C4-2B (cell line): ENCODE results near the gene ATP2B2.
A peak's percentile ranks its signal among the peaks of the same experiment; 100 is the strongest.

Source experiments
- H3K27ac ChIP-seq: fragments of 450-650 bp; 2 replicates; pipeline ENCODE4 v1.5.1; 2017
- ZFX ChIP-seq: fragments of 450-650 bp; IDR thresholded peaks from 2 replicates; pipeline ENCODE4 v1.6.1; 2017
- TF ChIP-seq, protein P1 (sequence below): fragments of 450-650 bp; conservative IDR thresholded peaks from 2 replicates; pipeline ENCODE4 v1.5.1; 2017; ENCODE audit warnings: mild to moderate bottlenecking

ATP2B2 gene

DNA sequence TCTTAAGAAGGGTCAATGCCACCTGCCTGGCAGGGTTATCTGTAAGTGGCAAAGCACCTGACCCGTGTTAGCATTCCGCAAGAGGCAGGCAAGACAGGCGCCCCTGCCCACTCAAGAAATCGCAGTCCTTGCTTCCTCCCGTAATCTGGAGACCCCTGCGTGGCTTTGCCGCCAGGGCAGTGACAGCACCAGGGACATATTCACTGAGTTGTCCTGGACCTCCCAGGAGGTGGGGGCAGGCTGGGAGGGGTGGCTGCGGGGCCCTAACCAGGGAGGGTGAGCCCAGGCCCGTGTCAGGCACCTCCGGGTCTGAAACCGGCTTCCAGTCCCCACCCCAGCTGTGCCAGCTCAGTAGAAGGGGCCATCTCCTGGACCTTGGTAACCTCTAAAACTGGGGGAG is 168.6 kb downstream of the ATP2B2 start:
- TF ChIP-seq, protein P1, sequence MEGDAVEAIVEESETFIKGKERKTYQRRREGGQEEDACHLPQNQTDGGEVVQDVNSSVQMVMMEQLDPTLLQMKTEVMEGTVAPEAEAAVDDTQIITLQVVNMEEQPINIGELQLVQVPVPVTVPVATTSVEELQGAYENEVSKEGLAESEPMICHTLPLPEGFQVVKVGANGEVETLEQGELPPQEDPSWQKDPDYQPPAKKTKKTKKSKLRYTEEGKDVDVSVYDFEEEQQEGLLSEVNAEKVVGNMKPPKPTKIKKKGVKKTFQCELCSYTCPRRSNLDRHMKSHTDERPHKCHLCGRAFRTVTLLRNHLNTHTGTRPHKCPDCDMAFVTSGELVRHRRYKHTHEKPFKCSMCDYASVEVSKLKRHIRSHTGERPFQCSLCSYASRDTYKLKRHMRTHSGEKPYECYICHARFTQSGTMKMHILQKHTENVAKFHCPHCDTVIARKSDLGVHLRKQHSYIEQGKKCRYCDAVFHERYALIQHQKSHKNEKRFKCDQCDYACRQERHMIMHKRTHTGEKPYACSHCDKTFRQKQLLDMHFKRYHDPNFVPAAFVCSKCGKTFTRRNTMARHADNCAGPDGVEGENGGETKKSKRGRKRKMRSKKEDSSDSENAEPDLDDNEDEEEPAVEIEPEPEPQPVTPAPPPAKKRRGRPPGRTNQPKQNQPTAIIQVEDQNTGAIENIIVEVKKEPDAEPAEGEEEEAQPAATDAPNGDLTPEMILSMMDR = no peak
- no peak for TF ChIP-seq ZFX

DNA sequence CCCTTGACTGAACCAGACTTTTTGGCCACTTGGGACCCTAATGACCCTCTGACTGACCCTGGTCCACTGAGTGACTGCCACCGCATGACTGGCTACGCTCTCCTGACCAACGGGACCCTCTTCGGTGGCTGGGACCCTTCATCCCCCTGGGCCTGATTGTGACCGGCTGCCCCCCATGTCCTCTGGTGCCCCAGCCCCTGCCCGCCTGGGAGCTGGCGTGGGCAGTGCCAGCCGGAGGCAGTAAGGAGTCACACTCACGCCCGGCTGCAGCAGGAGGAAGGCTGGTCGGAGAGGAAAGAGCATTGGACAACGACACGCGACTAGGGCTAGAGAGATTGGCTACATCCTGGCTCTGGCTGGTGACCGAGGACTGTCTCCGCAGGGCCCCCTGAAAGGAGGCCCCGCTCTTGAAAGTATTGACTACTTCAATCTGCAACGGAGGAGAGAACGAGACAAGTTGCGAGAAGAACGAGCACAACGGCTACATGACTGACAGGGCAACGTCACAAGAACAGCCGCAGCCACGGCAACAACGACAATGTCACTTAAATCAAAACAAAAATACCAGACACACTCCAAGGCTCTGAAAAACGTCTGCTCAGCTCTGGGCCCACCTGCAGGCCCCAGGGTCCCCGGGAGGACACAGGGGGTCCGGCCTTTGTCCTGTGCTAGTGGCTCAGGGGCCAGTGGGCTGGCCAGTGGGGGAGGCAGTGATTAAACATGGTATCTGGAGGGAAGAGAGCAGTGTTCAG is 169.3 kb downstream of the ATP2B2 start:
- TF ChIP-seq, protein P1 = no peak
- no peak for TF ChIP-seq ZFX
- H3K27ac ChIP-seq = no peak overlapping the region

More for the DNA sequence above, 168.6 kb downstream of the ATP2B2 start:
- H3K27ac ChIP-seq = no peak overlapping the region

DNA sequence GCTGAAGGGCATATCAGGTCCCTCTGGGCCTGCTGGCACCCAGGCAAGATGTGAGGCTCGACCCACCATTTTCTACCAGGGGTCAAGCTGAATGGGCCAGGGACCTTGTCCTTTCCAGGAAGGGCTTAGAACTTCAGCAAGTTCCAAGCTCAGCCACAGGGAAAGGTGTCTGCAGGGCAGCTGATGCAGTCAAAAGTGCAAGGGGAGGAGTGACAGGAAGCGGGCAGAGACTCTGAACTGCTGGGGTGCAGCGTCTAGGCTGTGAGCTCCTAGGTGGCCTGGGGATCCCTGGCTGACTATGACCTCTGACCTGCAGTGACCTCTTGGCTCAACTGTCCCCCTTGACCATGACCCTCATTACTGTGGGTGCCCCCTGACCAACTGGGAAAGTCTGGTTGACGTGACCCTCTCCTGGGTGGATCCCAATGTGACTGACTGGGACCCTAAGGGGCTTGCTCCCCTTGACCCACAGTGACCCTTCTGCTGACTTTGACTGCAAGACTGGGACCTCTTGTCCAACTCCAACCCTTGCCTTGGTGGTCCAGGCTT is 170.1 kb downstream of the ATP2B2 start:
- no peak for TF ChIP-seq ZFX
- TF ChIP-seq, protein P1 = no peak
- H3K27ac ChIP-seq = no peak overlapping the region

DNA sequence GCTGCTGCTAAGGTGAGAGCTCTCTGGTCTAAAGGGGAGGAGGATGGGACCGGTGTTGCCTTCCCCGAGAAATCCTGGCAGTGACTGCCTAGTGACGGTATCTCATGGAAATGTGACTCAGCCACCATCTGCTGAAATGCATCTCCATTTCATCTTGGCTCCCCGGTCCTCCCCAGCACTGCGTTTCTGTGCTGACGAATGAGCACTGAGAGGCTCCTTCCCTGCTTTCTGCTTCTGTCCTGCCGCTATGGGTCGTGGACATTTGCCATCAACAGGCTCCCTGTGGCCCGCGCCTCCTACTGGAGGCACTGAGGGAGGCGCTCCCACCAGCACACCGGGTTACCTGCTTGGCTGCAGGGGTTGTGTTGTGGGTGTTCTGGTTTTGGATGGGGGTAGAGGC is 170.9 kb downstream of the ATP2B2 start:
- no peak for TF ChIP-seq ZFX
- TF ChIP-seq, protein P1 = peak; percentile 60

DNA sequence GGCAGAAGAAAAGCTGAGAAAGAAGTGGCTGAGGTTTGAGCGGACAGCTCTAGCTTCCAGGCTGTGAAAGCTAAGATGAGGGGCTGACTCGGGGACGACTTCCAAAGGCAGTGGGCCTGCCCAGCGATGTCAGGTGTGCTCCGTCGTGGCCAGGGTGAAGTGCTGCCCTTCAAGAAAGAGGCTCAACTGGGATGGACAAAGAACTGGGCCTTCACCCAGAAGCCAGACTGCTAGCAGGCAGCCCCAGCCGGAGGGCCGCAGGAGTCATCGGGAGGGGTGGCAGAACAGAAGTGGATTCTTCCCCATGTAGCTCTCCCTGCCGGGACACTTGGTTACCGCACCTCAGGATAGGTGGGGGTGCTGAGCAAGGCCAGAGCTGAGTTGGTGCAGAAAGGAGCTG is 171.3 kb downstream of the ATP2B2 start:
- TF ChIP-seq, protein P1 = no peak
- TF ChIP-seq ZFX = no peak
- no peak overlapping the region for H3K27ac ChIP-seq

More for the DNA sequence above, 170.9 kb downstream of the ATP2B2 start:
- H3K27ac ChIP-seq = no peak overlapping the region

DNA sequence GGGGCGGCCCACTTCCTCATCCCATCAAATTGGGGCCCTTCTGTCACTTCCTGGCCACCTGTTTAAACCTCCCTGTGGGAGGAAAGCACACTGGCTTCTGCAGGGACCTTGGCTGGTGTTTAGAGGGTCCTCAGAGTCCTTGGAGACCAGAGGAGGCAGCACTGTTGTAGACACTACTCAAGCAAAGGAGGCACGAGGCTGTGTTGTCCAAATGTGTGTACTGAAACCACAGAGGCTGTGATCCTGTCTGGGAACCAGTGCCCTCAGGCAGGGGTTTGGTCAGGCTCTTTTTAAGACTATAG is 172.1 kb downstream of the ATP2B2 start:
- H3K27ac ChIP-seq = no peak overlapping the region
- TF ChIP-seq, protein P1 = no peak
- no peak for TF ChIP-seq ZFX

DNA sequence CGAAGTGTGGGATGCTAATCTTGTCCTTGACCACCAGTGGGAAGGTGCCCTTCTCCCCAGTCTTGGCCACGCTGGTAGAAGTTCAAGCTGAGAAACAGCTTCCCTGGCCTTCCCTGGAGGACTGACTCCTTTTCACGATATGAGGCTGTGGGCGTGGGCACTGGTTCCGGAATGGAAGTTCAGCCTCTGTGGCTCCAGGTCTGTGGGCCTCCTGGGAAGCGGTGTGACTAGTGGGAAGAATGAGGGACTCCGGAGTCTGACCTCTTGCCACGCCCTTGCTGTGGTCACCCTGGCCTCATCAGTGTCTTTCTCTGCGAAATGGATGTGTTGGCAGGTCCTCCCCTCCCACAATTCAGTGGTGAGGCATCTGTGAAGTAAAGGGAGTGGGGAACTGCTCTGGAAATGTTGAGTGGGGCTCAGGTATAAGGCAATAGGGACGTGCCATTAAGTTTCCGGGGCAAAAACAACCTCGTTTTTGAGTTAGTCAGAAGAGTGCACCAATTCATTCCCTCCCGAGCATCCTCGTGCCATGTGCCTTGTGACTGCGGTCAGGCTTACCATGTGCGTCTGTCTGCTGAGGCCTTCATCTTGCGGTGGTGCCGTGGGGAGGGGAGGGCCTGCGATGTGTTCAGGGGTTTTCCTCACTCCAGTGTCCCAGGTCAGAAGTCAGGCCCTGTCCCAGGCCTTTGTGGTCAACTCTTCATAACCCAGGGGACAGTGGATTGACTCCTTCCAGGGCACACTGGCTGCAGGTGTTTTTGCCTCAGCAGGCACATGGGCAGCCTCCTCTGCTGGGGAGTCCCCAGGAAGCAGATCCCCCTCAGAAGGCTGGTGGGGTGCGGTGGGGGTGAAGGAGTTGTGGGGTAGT is 172.7 kb downstream of the ATP2B2 start:
- H3K27ac ChIP-seq = no peak overlapping the region
- TF ChIP-seq ZFX = no peak
- TF ChIP-seq, protein P1 = no peak
